PC-3 (cell line): ENCODE measurements around the gene ARHGAP42.

ENCODE experiments used
- CTCF ChIP-seq: fragments of 300-600 bp; sonication (generic); conservative IDR thresholded peaks from 2 replicates; pipeline ENCODE4 v1.5.1; 2017; ENCODE audit warnings: antibody characterized with exemption, low read depth, mild to moderate bottlenecking, low read length
- EZH2phosphoT487 ChIP-seq: fragments of 300-600 bp; sonication (generic); IDR thresholded peaks from 2 replicates; pipeline ENCODE4 v1.6.1; 2018; ENCODE audit warnings: mild to moderate bottlenecking, antibody characterized with exemption, low read length, borderline replicate concordance

- TF ChIP-seq CTCF (no peak), EZH2phosphoT487 (no peak)
Measured at GRCh38 chr11:100680070-100680469, 7.0 kb upstream of the ARHGAP42 start.
